ENCODE measurements around the gene CYP2F1. TPM values are rescaled to one million over a fixed set of nuclear protein-coding genes. Genes with fewer than 3 reads are reported as not detected.

CYP2F1 gene
- not detected in 2 replicates for total RNA-seq

GRCh38 chr19:41114132-41114531, at the start of gene CYP2F1:
Gene CYP2F1 (plus strand): TSS chr19:41114432. CDS start chr19:41116189, 1,757 bp downstream.

GRCh38 chr19:41088151-41088550, 26.1 kb upstream of the CYP2F1 start, which contains the start of gene CYP2A13:
Gene CYP2A13 (plus strand): TSS chr19:41088451. CDS start chr19:41088472, 21 bp downstream.

Other genes with a start within 250 kb of the CYP2F1 start
- not detected in 2 replicates for gene CYP2A7, start 232.2 kb upstream of the CYP2F1 start, total RNA-seq
- not detected in 2 replicates for gene CYP2B6, start 123.2 kb upstream of the CYP2F1 start, total RNA-seq
- not detected in 2 replicates for gene CYP2A13, start 26.0 kb upstream of the CYP2F1 start, total RNA-seq
- 0.11 TPM in 1 of 2 replicates, not detected in the other for gene CYP2S1, start 78.8 kb downstream of the CYP2F1 start, total RNA-seq
- 351 and 401 TPM in 2 replicates for gene AXL, start 104.8 kb downstream of the CYP2F1 start, total RNA-seq
- 102 and 122 TPM in 2 replicates for gene HNRNPUL1, start 149.9 kb downstream of the CYP2F1 start, total RNA-seq
- 10.8 and 13.7 TPM in 2 replicates for gene CCDC97, start 195.7 kb downstream of the CYP2F1 start, total RNA-seq
- gene TGFB1, start 239.5 kb downstream of the CYP2F1 start, total RNA-seq, result 13.7 and 13.8 TPM in 2 replicates
- gene B9D2, start 249.7 kb downstream of the CYP2F1 start, total RNA-seq, result 4.6 and 6.6 TPM in 2 replicates

All from articular chondrocyte of knee joint (primary cell).